A673 (cell line): ENCODE results near the gene MRPL52. TPM values are rescaled to one million over a fixed set of nuclear protein-coding genes. Genes with fewer than 3 reads are reported as not detected.

ENCODE experiments used
- BruUV-seq: library from RNA; stranded (reverse); fragments of 400-500 nt; replicated peaks from 2 replicates; lab custom pipeline; 2021; lab: Mats Ljungman, UMichigan
- CTCF ChIA-PET: fragments of 300-600 bp; sonication (Branson Sonifier 250); formaldehyde crosslinking; loops from one replicate; lab custom pipeline; 2022; ENCODE audit warnings: antibody characterized with exemption; lab: Charles Lee
- POLR2A ChIA-PET: fragments of 300-600 bp; sonication (Branson Sonifier 250); formaldehyde crosslinking; loops from one replicate; lab custom pipeline; 2022; ENCODE audit warnings: antibody characterized with exemption; ENCODE audit not compliant: low non-redundant PET; lab: Charles Lee
- DNase-seq: peaks from one replicate; pipeline ENCODE4 v3.0.0-alpha.2; 2015; ENCODE audit warnings: low spot score
- H3K27ac ChIP-seq: fragments of 200-600 bp; sonication (generic); 2 replicates; pipeline ENCODE4 v1.5.1; 2016; ENCODE audit warnings: mixed run types, low read depth, mild to moderate bottlenecking, mixed read lengths, antibody characterized with exemption, low read length; ENCODE audit not compliant: poor library complexity, severe bottlenecking
- H3K27me3 ChIP-seq: fragments of 200-600 bp; sonication (generic); replicated peaks from 2 replicates; pipeline ENCODE4 v1.6.1; 2017; ENCODE audit warnings: mixed run types, low read depth, mild to moderate bottlenecking, mixed read lengths, antibody characterized with exemption, low read length; ENCODE audit not compliant: insufficient read depth, poor library complexity
- H3K36me3 ChIP-seq: fragments of 200-600 bp; sonication (generic); 2 replicates; pipeline ENCODE4 v1.6.1; 2016; ENCODE audit warnings: mixed run types, mild to moderate bottlenecking, mixed read lengths, antibody characterized with exemption, low read length; ENCODE audit not compliant: insufficient read depth, poor library complexity, severe bottlenecking
- H3K4me1 ChIP-seq: fragments of 200-600 bp; sonication (generic); 2 replicates; pipeline ENCODE4 v1.6.1; 2017; ENCODE audit warnings: mixed run types, mild to moderate bottlenecking, mixed read lengths, antibody characterized with exemption, low read length; ENCODE audit not compliant: insufficient read depth, poor library complexity, severe bottlenecking
- H3K4me3 ChIP-seq: fragments of 200-600 bp; sonication (generic); 2 replicates; pipeline ENCODE4 v1.5.1; 2016; ENCODE audit warnings: low read depth, mixed run types, mild to moderate bottlenecking, mixed read lengths, low read length; ENCODE audit not compliant: poor library complexity, severe bottlenecking
- H3K9me3 ChIP-seq: fragments of 200-600 bp; sonication (generic); 2 replicates; pipeline ENCODE4 v1.6.1; 2016; ENCODE audit warnings: mixed run types, low read depth, mild to moderate bottlenecking, mixed read lengths, antibody characterized with exemption, low read length; ENCODE audit not compliant: poor library complexity, severe bottlenecking
- EZH2 ChIP-seq: fragments of 200-600 bp; sonication (generic); IDR thresholded peaks from 2 replicates; pipeline ENCODE4 v1.6.1; 2017; ENCODE audit warnings: borderline replicate concordance, low read depth, mild to moderate bottlenecking, mixed read lengths, antibody characterized with exemption, low read length; ENCODE audit not compliant: poor library complexity, severe bottlenecking
- intact Hi-C: fragments of 100-400 bp; cut with micrococcal nuclease; formaldehyde crosslinking; loops from one replicate; pipeline ENCODE4 v1.10.0; 2022; ENCODE audit not compliant: unreplicated experiment
- total RNA-seq: library from RNA; stranded (reverse); gene quantifications from 2 replicates; pipeline ENCODE4 v1.2.3, GENCODE V29; 2021
- TF ChIP-seq, protein P1 (sequence below): fragments of 300-800, 200-600 bp; sonication (generic); conservative IDR thresholded peaks from 2 replicates; pipeline ENCODE4 v1.5.1; 2017; ENCODE audit warnings: low read depth, mild to moderate bottlenecking, antibody characterized with exemption, low read length, moderate library complexity, mixed read lengths

MRPL52 gene
- total RNA-seq, 1 experiment from 2014 or later, result 187 TPM

DNA sequence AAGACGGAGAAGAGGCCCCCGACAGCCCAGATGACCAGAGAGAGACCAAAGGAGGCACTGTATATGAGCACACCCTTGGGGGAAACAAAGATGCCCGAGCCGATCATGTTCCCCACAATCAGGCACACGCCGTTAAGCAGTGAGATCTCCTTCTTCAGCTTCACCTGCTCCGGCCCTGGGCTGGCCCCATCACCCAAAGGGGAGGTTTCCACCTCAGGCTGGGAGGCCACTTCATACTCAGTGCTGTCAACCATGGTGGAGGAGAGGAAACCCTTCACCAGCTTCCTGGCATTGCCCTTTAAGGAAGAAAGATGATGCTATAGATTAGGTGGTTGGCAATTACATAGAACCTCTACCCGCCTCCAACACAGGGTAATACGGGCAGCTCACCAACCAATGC is 16.5 kb upstream of the MRPL52 start:
- H3K27me3 ChIP-seq, result no peaks in the 10 kb centered on the region
- H3K4me1 ChIP-seq, result peaks cover 4% of the 10 kb centered on the region
- no peaks in the 10 kb centered on the region for H3K36me3 ChIP-seq
- DNase-seq, result no peak
- ChIA-PET POLR2A (no interaction called here), CTCF (no interaction called here)
- H3K9me3 ChIP-seq, result no peaks in the 10 kb centered on the region
- H3K4me3 ChIP-seq, result no peak overlapping the region
- TF ChIP-seq, protein P1, sequence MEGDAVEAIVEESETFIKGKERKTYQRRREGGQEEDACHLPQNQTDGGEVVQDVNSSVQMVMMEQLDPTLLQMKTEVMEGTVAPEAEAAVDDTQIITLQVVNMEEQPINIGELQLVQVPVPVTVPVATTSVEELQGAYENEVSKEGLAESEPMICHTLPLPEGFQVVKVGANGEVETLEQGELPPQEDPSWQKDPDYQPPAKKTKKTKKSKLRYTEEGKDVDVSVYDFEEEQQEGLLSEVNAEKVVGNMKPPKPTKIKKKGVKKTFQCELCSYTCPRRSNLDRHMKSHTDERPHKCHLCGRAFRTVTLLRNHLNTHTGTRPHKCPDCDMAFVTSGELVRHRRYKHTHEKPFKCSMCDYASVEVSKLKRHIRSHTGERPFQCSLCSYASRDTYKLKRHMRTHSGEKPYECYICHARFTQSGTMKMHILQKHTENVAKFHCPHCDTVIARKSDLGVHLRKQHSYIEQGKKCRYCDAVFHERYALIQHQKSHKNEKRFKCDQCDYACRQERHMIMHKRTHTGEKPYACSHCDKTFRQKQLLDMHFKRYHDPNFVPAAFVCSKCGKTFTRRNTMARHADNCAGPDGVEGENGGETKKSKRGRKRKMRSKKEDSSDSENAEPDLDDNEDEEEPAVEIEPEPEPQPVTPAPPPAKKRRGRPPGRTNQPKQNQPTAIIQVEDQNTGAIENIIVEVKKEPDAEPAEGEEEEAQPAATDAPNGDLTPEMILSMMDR, result no peak
- no peak for TF ChIP-seq EZH2
- H3K27ac ChIP-seq, result no peak overlapping the region
- intact Hi-C loops, result no loop called here
- BruUV-seq, result no TSS peak

DNA sequence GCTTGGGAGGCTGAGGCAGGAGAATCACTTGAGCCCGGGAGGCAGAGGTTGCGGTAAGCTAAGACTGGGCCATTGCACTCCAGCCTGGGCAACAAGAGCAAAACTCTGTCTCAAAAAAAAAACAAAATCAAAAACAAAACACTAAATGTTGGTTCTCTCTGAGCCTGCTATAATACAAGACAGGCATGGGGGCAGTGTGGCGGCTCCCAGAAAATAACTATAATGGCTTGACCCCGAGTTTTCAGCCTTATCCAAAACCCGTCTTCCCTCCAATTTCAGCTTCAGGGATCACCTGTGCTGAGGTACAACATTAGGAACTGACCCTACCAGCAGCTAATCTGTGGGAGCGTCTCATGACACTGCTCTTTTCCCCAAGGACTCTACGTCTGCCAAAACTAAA is 15.3 kb upstream of the MRPL52 start:
- ChIA-PET CTCF (no interaction called here), POLR2A (no interaction called here)
- DNase-seq, result no peak
- Histone ChIP-seq H3K4me3 (no peak overlapping the region), H3K27me3 (no peaks in the 10 kb centered on the region), H3K36me3 (no peaks in the 10 kb centered on the region), H3K4me1 (peaks cover 4% of the 10 kb centered on the region), H3K9me3 (no peaks in the 10 kb centered on the region), H3K27ac (no peak overlapping the region)
- intact Hi-C loops, result no loop called here
- TF ChIP-seq EZH2, result no peak
- TF ChIP-seq, protein P1, result no peak
- BruUV-seq, result no TSS peak

DNA sequence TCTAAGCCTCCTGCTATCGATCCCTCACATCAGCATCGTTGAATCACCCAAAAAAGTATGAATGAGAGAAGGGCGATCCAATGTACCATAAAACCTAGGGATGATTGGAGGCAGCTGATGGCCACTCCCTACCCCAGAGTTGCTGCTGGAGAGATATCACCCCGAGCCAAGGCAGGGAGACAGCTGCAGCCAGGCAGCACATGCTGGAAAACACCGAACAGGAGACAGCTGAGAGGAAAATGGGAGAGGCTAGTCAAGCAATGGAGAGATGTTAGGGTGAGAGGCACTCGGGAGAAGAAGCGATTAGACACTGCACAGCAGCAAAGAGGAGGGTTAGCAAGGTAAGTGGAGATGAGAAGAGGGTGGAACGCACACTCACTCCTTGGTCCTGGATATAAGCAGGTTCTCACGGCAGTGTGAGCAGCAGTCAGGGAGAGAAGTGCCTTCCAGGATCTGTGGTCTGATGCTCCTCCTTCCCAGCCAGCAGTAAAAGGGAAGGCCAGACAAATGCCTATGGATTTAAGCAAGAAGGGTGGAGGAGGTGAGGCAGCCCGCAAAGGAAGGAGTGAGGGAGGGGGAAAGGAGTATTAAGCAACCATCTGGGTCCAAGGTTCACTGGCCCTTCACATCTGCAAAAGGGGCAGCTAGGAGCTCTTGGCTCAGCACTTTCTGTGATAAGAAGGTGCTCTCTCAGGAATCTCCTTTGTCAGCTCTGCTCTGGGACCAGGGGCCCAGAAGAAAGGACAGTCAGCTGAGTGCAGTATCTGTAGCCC is 14.6 kb upstream of the MRPL52 start, which contains the start of gene SLC7A7:
Gene SLC7A7, minus strand, starts transcription at position 495 of the 773 bp plus-strand sequence. CDS start 2,037 bp downstream, outside the sequence.
- Histone ChIP-seq H3K9me3 (no peaks in the 10 kb centered on the region), H3K27me3 (no peaks in the 10 kb centered on the region), H3K36me3 (no peaks in the 10 kb centered on the region), H3K27ac (no peak within 1 kb of the TSS), H3K4me1 (peaks cover 4% of the 10 kb centered on the region), H3K4me3 (no peak within 1 kb of the TSS)
- intact Hi-C loops, result no loop called here
- no peak for DNase-seq
- no peak for TF ChIP-seq EZH2
- TF ChIP-seq, protein P1, result no peak
- no TSS peak for BruUV-seq
- ChIA-PET CTCF (no interaction called here), POLR2A (interaction anchor here (0.6 kb wide), 1 partner anchor 18 kb away, joined by 3 read pairs; no protein-coding TSS in a partner anchor)
